ENCODE results near the gene ADAM23.

Gene ADAM23

GRCh38 chr2:206443735-206444527 lies 599 bp downstream of the ADAM23 start:
- peak; percentile 34 for DNase-seq

GRCh38 chr2:206445948-206446347 lies 2.6 kb downstream of the ADAM23 start:
- no peak for DNase-seq

GRCh38 chr2:206452242-206452641 lies 8.9 kb downstream of the ADAM23 start:
- DNase-seq = no peak

GRCh38 chr2:206452750-206453149 lies 9.4 kb downstream of the ADAM23 start:
- DNase-seq = peak; percentile 28

- DNase-seq = no peak
Measured at GRCh38 chr2:206456078-206456754, 12.9 kb downstream of the ADAM23 start.

GRCh38 chr2:206457188-206457634 lies 13.9 kb downstream of the ADAM23 start:
- DNase-seq = peak; percentile 7

- no peak for DNase-seq
Measured at GRCh38 chr2:206462240-206462854, 19.0 kb downstream of the ADAM23 start.

GRCh38 chr2:206463685-206464084 lies 20.4 kb downstream of the ADAM23 start:
- no peak for DNase-seq

GRCh38 chr2:206464597-206464996 lies 21.3 kb downstream of the ADAM23 start:
- no peak for DNase-seq

GRCh38 chr2:206471524-206472062 lies 28.3 kb downstream of the ADAM23 start:
- no peak for DNase-seq

GRCh38 chr2:206472094-206472493 lies 28.8 kb downstream of the ADAM23 start:
- DNase-seq = no peak

- DNase-seq = no peak
Measured at GRCh38 chr2:206474099-206474498, 30.8 kb downstream of the ADAM23 start.

GRCh38 chr2:206477296-206477695 lies 34.0 kb downstream of the ADAM23 start:
- peak; percentile 44 for DNase-seq

- DNase-seq = no peak
Measured at GRCh38 chr2:206478340-206478739, 35.0 kb downstream of the ADAM23 start.

- peak; percentile 45 for DNase-seq
Measured at GRCh38 chr2:206480161-206480560, 36.8 kb downstream of the ADAM23 start.

- DNase-seq = no peak
Measured at GRCh38 chr2:206480620-206481019, 37.3 kb downstream of the ADAM23 start.

GRCh38 chr2:206481056-206481455 lies 37.7 kb downstream of the ADAM23 start:
- no peak for DNase-seq

- DNase-seq = peak; percentile 12
Measured at GRCh38 chr2:206482123-206482522, 38.8 kb downstream of the ADAM23 start.

- no peak for DNase-seq
Measured at GRCh38 chr2:206482633-206483032, 39.3 kb downstream of the ADAM23 start.

- no peak for DNase-seq
Measured at GRCh38 chr2:206488053-206488452, 44.7 kb downstream of the ADAM23 start.

- no peak for DNase-seq
Measured at GRCh38 chr2:206488623-206489022, 45.3 kb downstream of the ADAM23 start.

GRCh38 chr2:206494061-206494460 lies 50.7 kb downstream of the ADAM23 start:
- no peak for DNase-seq

GRCh38 chr2:206502729-206503128 lies 59.4 kb downstream of the ADAM23 start:
- no peak for DNase-seq

- DNase-seq = no peak
Measured at GRCh38 chr2:206511283-206511682, 68.0 kb downstream of the ADAM23 start.

All from fibroblast of upper back skin (primary cell).